NT2/D1 (cell line): ENCODE measurements around the gene ST6GALNAC3.

ENCODE experiments used
- SUZ12 ChIP-seq: IDR thresholded peaks from 2 replicates; pipeline ENCODE4 v1.6.1; 2011; ENCODE audit not compliant: insufficient read length, insufficient read depth; ENCODE audit errors: extremely low read depth
- YY1 ChIP-seq: IDR thresholded peaks from 2 replicates; pipeline ENCODE4 v1.6.1; 2011; ENCODE audit not compliant: insufficient read length, insufficient read depth
- ZNF274 ChIP-seq: IDR thresholded peaks from 2 replicates; pipeline ENCODE4 v1.6.1; 2011; ENCODE audit warnings: mild to moderate bottlenecking, low read depth, low read length

GRCh38 chr1:76470166-76470565 is 395.6 kb downstream of the ST6GALNAC3 start:
- TF ChIP-seq ZNF274 (no peak), YY1 (no peak), SUZ12 (no peak)
